Bronchial epithelial cell (primary cell): Measurements from ENCODE around the gene DSE. TPM values are rescaled to one million over a fixed set of nuclear protein-coding genes. Genes with fewer than 3 reads are reported as not detected.

Source experiments
- DNase-seq: peaks from one replicate; pipeline ENCODE4 v3.0.0-alpha.2; 2010; ENCODE audit warnings: low read depth
- FAIRE-seq: peaks from 2 replicates; lab custom pipeline; 2011; peaks lifted over from hg19 to GRCh38; lab: Jason Lieb, UNC
- H3K27me3 ChIP-seq: 2 replicates; pipeline ENCODE4 v1.5.1; 2011; ENCODE audit warnings: low read length; ENCODE audit not compliant: control insufficient read depth, insufficient read depth
- H3K36me3 ChIP-seq: 2 replicates; pipeline ENCODE4 v1.5.1; 2011; ENCODE audit warnings: low read length; ENCODE audit not compliant: control insufficient read depth, insufficient read depth
- H3K4me3 ChIP-seq: 2 replicates; pipeline ENCODE4 v1.5.1; 2011; ENCODE audit warnings: mild to moderate bottlenecking, low read depth, low read length, control low read depth
- CTCF ChIP-seq: IDR thresholded peaks from 2 replicates; pipeline ENCODE4 v1.5.1; 2011; ENCODE audit warnings: mild to moderate bottlenecking, moderate library complexity, low read length, control low read depth, inconsistent platforms; ENCODE audit not compliant: insufficient read depth, severe bottlenecking
- total RNA-seq: library from RNA; depleted of rRNA; stranded (reverse); fragments of >200 nt; gene quantifications from 2 replicates; pipeline ENCODE4 v1.2.1, GENCODE V29; 2014

The DSE gene
- total RNA-seq, 1 donor from 2014 or later = 100 TPM

- no peak overlapping the region for H3K4me3 ChIP-seq
- H3K36me3 ChIP-seq = peaks cover 5% of the 10 kb centered on the region
- DNase-seq (peak; percentile 64), FAIRE-seq (no peak)
- no peak for TF ChIP-seq CTCF
- H3K27me3 ChIP-seq = no peaks in the 10 kb centered on the region
Measured at GRCh38 chr6:116398316-116399010, 27.7 kb downstream of the DSE start.

GRCh38 chr6:116399287-116399686, 28.5 kb downstream of the DSE start:
- DNase-seq = no peak
- TF ChIP-seq CTCF = no peak
- Histone ChIP-seq H3K4me3 (no peak overlapping the region), H3K27me3 (no peaks in the 10 kb centered on the region), H3K36me3 (peaks cover 5% of the 10 kb centered on the region)
- FAIRE-seq = no peak

GRCh38 chr6:116400328-116400727, 29.6 kb downstream of the DSE start:
- DNase-seq (no peak), FAIRE-seq (no peak)
- no peaks in the 10 kb centered on the region for H3K27me3 ChIP-seq
- no peak overlapping the region for H3K4me3 ChIP-seq
- peaks cover 5% of the 10 kb centered on the region for H3K36me3 ChIP-seq
- no peak for TF ChIP-seq CTCF

- DNase-seq (no peak), FAIRE-seq (no peak)
- no peak overlapping the region for H3K4me3 ChIP-seq
- peaks cover 5% of the 10 kb centered on the region for H3K36me3 ChIP-seq
- no peak for TF ChIP-seq CTCF
- H3K27me3 ChIP-seq = no peaks in the 10 kb centered on the region
Measured at GRCh38 chr6:116402108-116402937, 31.6 kb downstream of the DSE start.

- TF ChIP-seq CTCF = no peak
- Histone ChIP-seq H3K4me3 (no peak overlapping the region), H3K36me3 (peaks cover 5% of the 10 kb centered on the region), H3K27me3 (no peaks in the 10 kb centered on the region)
- FAIRE-seq = no peak
- DNase-seq = no peak
Measured at GRCh38 chr6:116403205-116403604, 32.5 kb downstream of the DSE start.
